HepG2 (cell line): ENCODE measurements around the gene PXK. TPM values are rescaled to one million over a fixed set of nuclear protein-coding genes. Genes with fewer than 3 reads are reported as not detected.

Experiments
- ATAD3A ChIP-seq: sonication (generic); formaldehyde crosslinking; IDR thresholded peaks from 2 replicates; pipeline ENCODE4 v1.4.0; 2020; ENCODE audit warnings: missing genetic modification reagents
- ATF2 ChIP-seq: sonication (generic); formaldehyde crosslinking; IDR thresholded peaks from 2 replicates; pipeline ENCODE4 v1.4.0; 2020; ENCODE audit warnings: missing genetic modification reagents
- BATF2 ChIP-seq: sonication (generic); formaldehyde crosslinking; IDR thresholded peaks from 2 replicates; pipeline ENCODE4 v1.8.0; 2022; ENCODE audit warnings: mild to moderate bottlenecking, missing genetic modification reagents, moderate library complexity
- CCDC6 ChIP-seq: sonication (generic); formaldehyde crosslinking; IDR thresholded peaks from 2 replicates; pipeline ENCODE4 v1.8.1; 2022; ENCODE audit warnings: mild to moderate bottlenecking, missing genetic modification reagents, moderate library complexity
- EHMT2 ChIP-seq: fragments of 200-600 bp; sonication (generic); IDR thresholded peaks from 2 replicates; pipeline ENCODE4 v1.7.0; 2017; ENCODE audit warnings: antibody characterized with exemption, low read depth, low read length, borderline replicate concordance
- HMG20A ChIP-seq: IDR thresholded peaks from 2 replicates; pipeline ENCODE4 v1.6.1; 2016; ENCODE audit warnings: borderline replicate concordance
- HNF4G ChIP-seq, 2 experiments: sonication (generic) in 1 of 2; formaldehyde crosslinking in 1 of 2; IDR thresholded peaks; 2 replicates each; pipeline versions ENCODE4 v1.4.0 to v1.6.1; 2011 to 2020; ENCODE audit warnings: borderline replicate concordance in 2 of 2, low read depth in 2 of 2, mild to moderate bottlenecking in 2 of 2, low read length in 1 of 2, missing genetic modification reagents in 1 of 2, moderate library complexity in 1 of 2
- ISX ChIP-seq: sonication (generic); formaldehyde crosslinking; conservative IDR thresholded peaks from 2 replicates; pipeline ENCODE4 v1.5.0; 2020; ENCODE audit warnings: missing genetic modification reagents
- NBN ChIP-seq: fragments of 450-650 bp; conservative IDR thresholded peaks from 2 replicates; pipeline ENCODE4 v1.6.1; 2017
- NFE2L2 ChIP-seq: fragments of 150-350 bp; IDR thresholded peaks from 2 replicates; pipeline ENCODE4 v1.6.1; 2014; ENCODE audit warnings: low read length
- PHF8 ChIP-seq: sonication (generic); formaldehyde crosslinking; IDR thresholded peaks from 2 replicates; pipeline ENCODE4 v1.5.0; 2020; ENCODE audit warnings: missing genetic modification reagents
- SRSF4 ChIP-seq: fragments of 200-400 bp; formaldehyde crosslinking; IDR thresholded peaks from one replicate; pipeline ENCODE4 v1.6.1; 2018; ENCODE audit warnings: mild to moderate bottlenecking, low read depth, low read length, moderate library complexity; ENCODE audit not compliant: poor library complexity, severe bottlenecking
- ZNF225 ChIP-seq: sonication (generic); formaldehyde crosslinking; IDR thresholded peaks from 2 replicates; pipeline ENCODE4 v1.4.0; 2020; ENCODE audit warnings: mild to moderate bottlenecking, missing genetic modification reagents
- ZNF263 ChIP-seq: sonication (generic); formaldehyde crosslinking; IDR thresholded peaks from 2 replicates; pipeline ENCODE4 v1.4.0; 2020; ENCODE audit warnings: missing genetic modification reagents
- ZNF761 ChIP-seq: sonication (generic); formaldehyde crosslinking; conservative IDR thresholded peaks from 2 replicates; pipeline ENCODE4 v1.4.0; 2020; ENCODE audit warnings: mild to moderate bottlenecking, missing genetic modification reagents
- ZSCAN12 ChIP-seq: sonication (generic); formaldehyde crosslinking; IDR thresholded peaks from 2 replicates; pipeline ENCODE4 v1.9.0; 2021; ENCODE audit warnings: mild to moderate bottlenecking, missing genetic modification reagents
- polyA plus RNA-seq, 8 experiments: library from polyadenylated mRNA; depleted of rRNA in 3 of 8; stranded (reverse) in 7 of 8; unstranded in 1 of 8; fragments of >200 nt; fragmentation: Illumina TruSeq in 4 of 8; extraction: Trizol in 4 of 8; gene quantifications; 2 replicates each; pipeline versions ENCODE4 v1.2.1 to v1.2.3, GENCODE V29; 2011 to 2016; ENCODE audit warnings: low read depth in 4 of 8, missing spikeins in 1 of 8, mixed read lengths in 1 of 8; ENCODE audit not compliant: insufficient read depth in 1 of 8
- total RNA-seq, 5 experiments: library from RNA; depleted of rRNA; stranded (reverse); fragments of >200 nt; fragmentation: Illumina TruSeq; extraction: Trizol; gene quantifications; 2 replicates each; pipeline ENCODE4 v1.2.3, GENCODE V29; 2016; ENCODE audit warnings: low read depth in 1 of 5
- TF ChIP-seq, protein P1 (sequence below): IDR thresholded peaks from 2 replicates; pipeline ENCODE4 v1.6.1; 2016; ENCODE audit warnings: low read depth, missing genetic modification reagents, missing compliant biosample characterization
- TF ChIP-seq, protein P2 (sequence below): sonication (generic); formaldehyde crosslinking; IDR thresholded peaks from 2 replicates; pipeline ENCODE4 v1.5.0; 2020; ENCODE audit warnings: missing genetic modification reagents, mild to moderate bottlenecking, borderline replicate concordance
- TF ChIP-seq, protein P3 (sequence below): IDR thresholded peaks from 2 replicates; pipeline ENCODE4 v1.6.1; 2016; ENCODE audit warnings: missing compliant biosample characterization, missing genetic modification reagents, borderline replicate concordance

The PXK gene
- total and polyA plus RNA-seq, 2 of the 13 experiments (the other 11 are each of a cell fraction or from before 2014, with no cell fraction given) = 6.4 to 18.6 TPM

GRCh38 chr3:58433400-58434167 lies 100.9 kb downstream of the PXK start, which contains the start of gene PDHB (continued):
- TF ChIP-seq BATF2 (CRISPR knock-in tag) = 0 out of 2 replicates have a peak, but pooled peaks have one; percentile 68
- peak; percentile 61; the same call in 1 of the 2 replicates for TF ChIP-seq ATF2
- TF ChIP-seq, protein P1, sequence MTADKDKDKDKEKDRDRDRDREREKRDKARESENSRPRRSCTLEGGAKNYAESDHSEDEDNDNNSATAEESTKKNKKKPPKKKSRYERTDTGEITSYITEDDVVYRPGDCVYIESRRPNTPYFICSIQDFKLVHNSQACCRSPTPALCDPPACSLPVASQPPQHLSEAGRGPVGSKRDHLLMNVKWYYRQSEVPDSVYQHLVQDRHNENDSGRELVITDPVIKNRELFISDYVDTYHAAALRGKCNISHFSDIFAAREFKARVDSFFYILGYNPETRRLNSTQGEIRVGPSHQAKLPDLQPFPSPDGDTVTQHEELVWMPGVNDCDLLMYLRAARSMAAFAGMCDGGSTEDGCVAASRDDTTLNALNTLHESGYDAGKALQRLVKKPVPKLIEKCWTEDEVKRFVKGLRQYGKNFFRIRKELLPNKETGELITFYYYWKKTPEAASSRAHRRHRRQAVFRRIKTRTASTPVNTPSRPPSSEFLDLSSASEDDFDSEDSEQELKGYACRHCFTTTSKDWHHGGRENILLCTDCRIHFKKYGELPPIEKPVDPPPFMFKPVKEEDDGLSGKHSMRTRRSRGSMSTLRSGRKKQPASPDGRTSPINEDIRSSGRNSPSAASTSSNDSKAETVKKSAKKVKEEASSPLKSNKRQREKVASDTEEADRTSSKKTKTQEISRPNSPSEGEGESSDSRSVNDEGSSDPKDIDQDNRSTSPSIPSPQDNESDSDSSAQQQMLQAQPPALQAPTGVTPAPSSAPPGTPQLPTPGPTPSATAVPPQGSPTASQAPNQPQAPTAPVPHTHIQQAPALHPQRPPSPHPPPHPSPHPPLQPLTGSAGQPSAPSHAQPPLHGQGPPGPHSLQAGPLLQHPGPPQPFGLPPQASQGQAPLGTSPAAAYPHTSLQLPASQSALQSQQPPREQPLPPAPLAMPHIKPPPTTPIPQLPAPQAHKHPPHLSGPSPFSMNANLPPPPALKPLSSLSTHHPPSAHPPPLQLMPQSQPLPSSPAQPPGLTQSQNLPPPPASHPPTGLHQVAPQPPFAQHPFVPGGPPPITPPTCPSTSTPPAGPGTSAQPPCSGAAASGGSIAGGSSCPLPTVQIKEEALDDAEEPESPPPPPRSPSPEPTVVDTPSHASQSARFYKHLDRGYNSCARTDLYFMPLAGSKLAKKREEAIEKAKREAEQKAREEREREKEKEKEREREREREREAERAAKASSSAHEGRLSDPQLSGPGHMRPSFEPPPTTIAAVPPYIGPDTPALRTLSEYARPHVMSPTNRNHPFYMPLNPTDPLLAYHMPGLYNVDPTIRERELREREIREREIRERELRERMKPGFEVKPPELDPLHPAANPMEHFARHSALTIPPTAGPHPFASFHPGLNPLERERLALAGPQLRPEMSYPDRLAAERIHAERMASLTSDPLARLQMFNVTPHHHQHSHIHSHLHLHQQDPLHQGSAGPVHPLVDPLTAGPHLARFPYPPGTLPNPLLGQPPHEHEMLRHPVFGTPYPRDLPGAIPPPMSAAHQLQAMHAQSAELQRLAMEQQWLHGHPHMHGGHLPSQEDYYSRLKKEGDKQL (CRISPR knock-in tag) = peak; percentile 58; the same call in 1 of the 2 replicates
- TF ChIP-seq ZNF225 = peak; percentile 96
- TF ChIP-seq, protein P2, sequence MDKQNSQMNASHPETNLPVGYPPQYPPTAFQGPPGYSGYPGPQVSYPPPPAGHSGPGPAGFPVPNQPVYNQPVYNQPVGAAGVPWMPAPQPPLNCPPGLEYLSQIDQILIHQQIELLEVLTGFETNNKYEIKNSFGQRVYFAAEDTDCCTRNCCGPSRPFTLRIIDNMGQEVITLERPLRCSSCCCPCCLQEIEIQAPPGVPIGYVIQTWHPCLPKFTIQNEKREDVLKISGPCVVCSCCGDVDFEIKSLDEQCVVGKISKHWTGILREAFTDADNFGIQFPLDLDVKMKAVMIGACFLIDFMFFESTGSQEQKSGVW (CRISPR knock-in tag) = no peak
- peak; percentile 72 for TF ChIP-seq ZNF263
- TF ChIP-seq NFE2L2 = no peak
- TF ChIP-seq ATAD3A (CRISPR knock-in tag) = no peak
- peak; percentile 99 for TF ChIP-seq PHF8 (CRISPR knock-in tag)
- TF ChIP-seq NBN = no peak
- TF ChIP-seq CCDC6 (CRISPR knock-in tag) = 0 out of 2 replicates have a peak, but pooled peaks have one; percentile 18
- TF ChIP-seq ZNF761 (CRISPR knock-in tag) = peak; percentile 91
- TF ChIP-seq HNF4G (IDR thresholded peaks at IDR 0.05; ENCODE audit: borderline replicate concordance, low read depth, low read length) = no peak
- TF ChIP-seq HNF4G (CRISPR knock-in tag; IDR thresholded peaks at IDR 0.05; ENCODE audit: borderline replicate concordance, low read depth) = peak; percentile 49; the same call in 1 of the 2 replicates
- no peak for TF ChIP-seq SRSF4
- TF ChIP-seq ISX (CRISPR knock-in tag) = no peak; the same call in 1 of the 2 replicates
- no peak; the same call in 1 of the 2 replicates for TF ChIP-seq EHMT2
- TF ChIP-seq ZSCAN12 (CRISPR knock-in tag) = peak; percentile 97; the same call in 1 of the 2 replicates
- peak; percentile 50; the same call in 1 of the 2 replicates for TF ChIP-seq HMG20A (CRISPR knock-in tag)
- TF ChIP-seq, protein P3, sequence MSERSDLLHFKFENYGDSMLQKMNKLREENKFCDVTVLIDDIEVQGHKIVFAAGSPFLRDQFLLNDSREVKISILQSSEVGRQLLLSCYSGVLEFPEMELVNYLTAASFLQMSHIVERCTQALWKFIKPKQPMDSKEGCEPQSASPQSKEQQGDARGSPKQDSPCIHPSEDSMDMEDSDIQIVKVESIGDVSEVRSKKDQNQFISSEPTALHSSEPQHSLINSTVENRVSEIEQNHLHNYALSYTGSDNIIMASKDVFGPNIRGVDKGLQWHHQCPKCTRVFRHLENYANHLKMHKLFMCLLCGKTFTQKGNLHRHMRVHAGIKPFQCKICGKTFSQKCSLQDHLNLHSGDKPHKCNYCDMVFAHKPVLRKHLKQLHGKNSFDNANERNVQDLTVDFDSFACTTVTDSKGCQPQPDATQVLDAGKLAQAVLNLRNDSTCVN (CRISPR knock-in tag) = peak; percentile 87
